ENCODE data around the gene COA1.

GRCh38 chr7:43735403-43735801, 6.1 kb upstream of the COA1 start:
- TF ChIP-seq POLR2AphosphoS5 (IDR thresholded peaks at IDR 0.05) (no peak), POLR2A (IDR thresholded peaks at IDR 0.05) (no peak)
- TF ChIP-seq, protein P1, sequence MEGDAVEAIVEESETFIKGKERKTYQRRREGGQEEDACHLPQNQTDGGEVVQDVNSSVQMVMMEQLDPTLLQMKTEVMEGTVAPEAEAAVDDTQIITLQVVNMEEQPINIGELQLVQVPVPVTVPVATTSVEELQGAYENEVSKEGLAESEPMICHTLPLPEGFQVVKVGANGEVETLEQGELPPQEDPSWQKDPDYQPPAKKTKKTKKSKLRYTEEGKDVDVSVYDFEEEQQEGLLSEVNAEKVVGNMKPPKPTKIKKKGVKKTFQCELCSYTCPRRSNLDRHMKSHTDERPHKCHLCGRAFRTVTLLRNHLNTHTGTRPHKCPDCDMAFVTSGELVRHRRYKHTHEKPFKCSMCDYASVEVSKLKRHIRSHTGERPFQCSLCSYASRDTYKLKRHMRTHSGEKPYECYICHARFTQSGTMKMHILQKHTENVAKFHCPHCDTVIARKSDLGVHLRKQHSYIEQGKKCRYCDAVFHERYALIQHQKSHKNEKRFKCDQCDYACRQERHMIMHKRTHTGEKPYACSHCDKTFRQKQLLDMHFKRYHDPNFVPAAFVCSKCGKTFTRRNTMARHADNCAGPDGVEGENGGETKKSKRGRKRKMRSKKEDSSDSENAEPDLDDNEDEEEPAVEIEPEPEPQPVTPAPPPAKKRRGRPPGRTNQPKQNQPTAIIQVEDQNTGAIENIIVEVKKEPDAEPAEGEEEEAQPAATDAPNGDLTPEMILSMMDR (IDR thresholded peaks at IDR 0.05), result no peak
